Heart right ventricle (tissue), 16 donors: Measurements from ENCODE around the gene VASN. TPM values are rescaled to one million over a fixed set of nuclear protein-coding genes. Genes with fewer than 3 reads are reported as not detected.

Source experiments
- ATAC-seq, 8 donors: fragments of 200-7000 bp; cut with Tn5 transposase; one replicate each; pipeline ENCODE4 v1.9.1; 2020; ENCODE audit warnings: mild to moderate bottlenecking in 8 of 8, moderate library complexity in 8 of 8, moderate number of reproducible peaks in 1 of 8
- DNase-seq, 2 donors: peaks; one replicate each; pipeline ENCODE4 v3.0.0-alpha.2; 2020
- H3K27ac ChIP-seq, 10 donors: fragments of 200-600 bp; sonication (generic) in 2 of 10; one replicate each; pipeline versions ENCODE4 v1.5.0 to v1.8.0; 2020 to 2022; ENCODE audit warnings: mild to moderate bottlenecking in 3 of 10
- H3K27me3 ChIP-seq, 7 donors: fragments of 200-600 bp; one replicate each; pipeline ENCODE4 v1.8.0; 2021 to 2022; ENCODE audit warnings: mild to moderate bottlenecking in 2 of 7
- H3K36me3 ChIP-seq, 9 donors: fragments of 200-600 bp; sonication (generic) in 1 of 9; one replicate each; pipeline versions ENCODE4 v1.5.0 to v1.8.0; 2020 to 2022; ENCODE audit warnings: mild to moderate bottlenecking in 2 of 9
- H3K4me1 ChIP-seq, 9 donors: fragments of 200-600 bp; sonication (generic) in 1 of 9; one replicate each; pipeline versions ENCODE4 v1.5.0 to v1.8.0; 2020 to 2022; ENCODE audit warnings: mild to moderate bottlenecking in 4 of 9
- H3K4me3 ChIP-seq, 10 donors: fragments of 200-600 bp; sonication (generic) in 2 of 10; one replicate each; pipeline versions ENCODE4 v1.5.0 to v1.8.0; 2020 to 2022; ENCODE audit warnings: mild to moderate bottlenecking in 7 of 10, moderate library complexity in 2 of 10
- H3K9me3 ChIP-seq, 11 donors: fragments of 200-600 bp in 10 of 11; sonication (generic) in 2 of 11; one replicate each; pipeline versions ENCODE4 v1.5.0 to v1.8.0; 2013 to 2022; ENCODE audit warnings: mild to moderate bottlenecking in 2 of 11, control low read depth in 1 of 11, moderate library complexity in 1 of 11
- WGBS, 2 donors: extraction: QIAGEN DNeasy Blood & Tissue Kit; methylation state at CpG; one replicate each; pipeline ENCODE4 v1.1.7; 2013; ENCODE audit warnings: inconsistent platforms in 1 of 2; 5-methylcytosine and 5-hydroxymethylcytosine counted together
- intact Hi-C, 10 donors: fragments of 100-400 bp; cut with DNase I; formaldehyde crosslinking; loops; one replicate each; pipeline versions ENCODE4 v1.11.1 to v1.14.2; 2022
- polyA plus RNA-seq, 2 donors: library from polyadenylated mRNA; stranded (reverse); fragments of 200-250 nt; gene quantifications; one replicate each; pipeline ENCODE4 v1.2.3, GENCODE V29; 2013
- total RNA-seq, 10 donors: library from RNA; stranded (reverse); fragmentation: NEBNext Ultra II Directional in 3 of 10; extraction: Animal tissue kit (Norgen Biotek cat#: 25700) in 3 of 10; gene quantifications; one replicate each; pipeline versions ENCODE4 v1.2.1 to v1.2.4, GENCODE V29; 2021 to 2023
- TF ChIP-seq, protein P1 (sequence below), 9 donors: fragments of 200-600 bp; sonication (generic) in 2 of 9; IDR thresholded peaks; one replicate each; pipeline versions ENCODE4 v1.5.0 to v1.8.0; 2021 to 2022; ENCODE audit warnings: antibody characterized with exemption in 9 of 9, mild to moderate bottlenecking in 5 of 9, moderate library complexity in 1 of 9
- donor health status: Arrhythmogenic right ventricular cardiomyopathy.
- donor health status: ischemic (EF 13 %, LVEDD 7.1; RV severe dilation, severe dysfunction).
- donor health status: healthy with polysubstance abuse.
- donor health status: DM: no; HTN: yes; CAD: no.
- donor health status: DM: no; HTN: no; CAD: no.
- donor health status: ischemic (EF 25% LVEDD 6.9; RV normal size, moderate dysfunction).
- donor health status: ischemic (EF 25% LVEDD 5.7; RV mildly dilated, moderate dysfunction).
- donor health status: healthy.
- donor health status: DM: yes; HTN: yes; CAD: no.
- donor health status: Ischemic cardiomyopathy.
- donor health status: ischemic (EF 35%, LVEDD 5.7; RV mildly dilated, moderate dysfunction).
- donor health status: nonischemic (EF 11% LVEDD 7.7; RV severe dilation, severe dysfunction).
- donor health status: DM: yes; HTN: yes; CAD: no.
- donor health status: PGD.
- donor health status: ischemic (EF 29% LVEDD 5.4; RV normal size, mild dysfunction).
- donor health status: nonischemic (EF 23%, LVEDD 6.1; RV moderate dilation, normal function).

VASN gene
- total and polyA plus RNA-seq, 12 donors, result 3.1 to 27.9 (median 6.0) TPM

DNA sequence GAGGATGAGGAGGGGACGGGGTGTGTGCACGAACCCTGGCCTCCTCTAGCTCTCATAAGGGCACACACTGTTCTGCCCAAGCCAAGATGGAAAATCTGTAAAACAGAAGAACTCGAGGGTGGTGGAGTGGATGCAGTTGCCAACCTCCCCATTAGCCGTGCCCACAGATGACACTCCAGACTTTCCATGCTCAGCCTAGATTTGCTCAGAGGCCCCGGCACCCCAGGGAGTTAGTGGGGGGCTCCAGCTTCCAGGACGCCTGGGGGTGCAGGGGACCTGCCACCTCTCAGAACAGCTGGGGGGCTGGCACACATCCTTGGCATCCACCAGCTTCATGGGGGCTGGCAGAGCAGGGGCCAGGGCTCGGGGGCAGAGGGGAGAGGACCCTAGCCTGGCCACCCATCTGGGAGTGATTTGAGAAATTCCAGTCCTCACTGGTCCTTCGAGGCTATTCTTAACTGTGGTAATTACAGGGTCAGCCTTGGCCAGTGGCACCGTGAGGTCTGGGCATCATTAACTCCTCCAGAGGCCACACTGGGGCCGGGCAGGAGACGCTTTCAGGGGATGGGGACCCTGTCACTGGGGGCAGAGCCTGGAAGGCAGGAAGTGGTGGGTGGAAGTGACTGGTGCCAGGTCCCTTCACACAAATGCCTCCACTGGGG lies 14.3 kb downstream of the VASN start:
- Histone ChIP-seq H3K36me3 (peaks cover 0 to 100% (median 16%) of the 10 kb centered on the region in 9 donors), H3K9me3 (no peaks in the 10 kb centered on the region), H3K4me3 (no peak overlapping the region), H3K27me3 (no peaks in the 10 kb centered on the region), H3K4me1 (peaks cover 0 to 74% (median 25%) of the 10 kb centered on the region in 9 donors), H3K27ac (peak overlapping the region in 9 of 10 donors; percentile 4 to 74 (median 39))
- intact Hi-C loops, result no loop called here
- WGBS, 2 donors, result 77 to 79% methylated on average over 11 of the region's 11 CpGs
- DNase-seq (no peak), ATAC-seq (no peak)
- TF ChIP-seq, protein P1, sequence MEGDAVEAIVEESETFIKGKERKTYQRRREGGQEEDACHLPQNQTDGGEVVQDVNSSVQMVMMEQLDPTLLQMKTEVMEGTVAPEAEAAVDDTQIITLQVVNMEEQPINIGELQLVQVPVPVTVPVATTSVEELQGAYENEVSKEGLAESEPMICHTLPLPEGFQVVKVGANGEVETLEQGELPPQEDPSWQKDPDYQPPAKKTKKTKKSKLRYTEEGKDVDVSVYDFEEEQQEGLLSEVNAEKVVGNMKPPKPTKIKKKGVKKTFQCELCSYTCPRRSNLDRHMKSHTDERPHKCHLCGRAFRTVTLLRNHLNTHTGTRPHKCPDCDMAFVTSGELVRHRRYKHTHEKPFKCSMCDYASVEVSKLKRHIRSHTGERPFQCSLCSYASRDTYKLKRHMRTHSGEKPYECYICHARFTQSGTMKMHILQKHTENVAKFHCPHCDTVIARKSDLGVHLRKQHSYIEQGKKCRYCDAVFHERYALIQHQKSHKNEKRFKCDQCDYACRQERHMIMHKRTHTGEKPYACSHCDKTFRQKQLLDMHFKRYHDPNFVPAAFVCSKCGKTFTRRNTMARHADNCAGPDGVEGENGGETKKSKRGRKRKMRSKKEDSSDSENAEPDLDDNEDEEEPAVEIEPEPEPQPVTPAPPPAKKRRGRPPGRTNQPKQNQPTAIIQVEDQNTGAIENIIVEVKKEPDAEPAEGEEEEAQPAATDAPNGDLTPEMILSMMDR (IDR thresholded peaks at IDR 0.05), result no peak

- H3K9me3 ChIP-seq, result no peaks in the 10 kb centered on the region
- no peak overlapping the region for H3K4me3 ChIP-seq
- peak overlapping the region in 8 of 10 donors; percentile 13 to 81 (median 60) for H3K27ac ChIP-seq
- DNase-seq, result no peak
- H3K27me3 ChIP-seq, result no peaks in the 10 kb centered on the region
- ATAC-seq, result no peak
- TF ChIP-seq, protein P1 (IDR thresholded peaks at IDR 0.05), result no peak
- peaks cover 0 to 75% (median 25%) of the 10 kb centered on the region in 9 donors for H3K4me1 ChIP-seq
- intact Hi-C loops, result no loop called here
- H3K36me3 ChIP-seq, result peaks cover 0 to 100% (median 16%) of the 10 kb centered on the region in 9 donors
- WGBS, 2 donors, result 69 to 79% methylated on average over 8 of the region's 8 CpGs
Observed at GRCh38 chr16:4386451-4386805, 14.8 kb downstream of the VASN start.

DNA sequence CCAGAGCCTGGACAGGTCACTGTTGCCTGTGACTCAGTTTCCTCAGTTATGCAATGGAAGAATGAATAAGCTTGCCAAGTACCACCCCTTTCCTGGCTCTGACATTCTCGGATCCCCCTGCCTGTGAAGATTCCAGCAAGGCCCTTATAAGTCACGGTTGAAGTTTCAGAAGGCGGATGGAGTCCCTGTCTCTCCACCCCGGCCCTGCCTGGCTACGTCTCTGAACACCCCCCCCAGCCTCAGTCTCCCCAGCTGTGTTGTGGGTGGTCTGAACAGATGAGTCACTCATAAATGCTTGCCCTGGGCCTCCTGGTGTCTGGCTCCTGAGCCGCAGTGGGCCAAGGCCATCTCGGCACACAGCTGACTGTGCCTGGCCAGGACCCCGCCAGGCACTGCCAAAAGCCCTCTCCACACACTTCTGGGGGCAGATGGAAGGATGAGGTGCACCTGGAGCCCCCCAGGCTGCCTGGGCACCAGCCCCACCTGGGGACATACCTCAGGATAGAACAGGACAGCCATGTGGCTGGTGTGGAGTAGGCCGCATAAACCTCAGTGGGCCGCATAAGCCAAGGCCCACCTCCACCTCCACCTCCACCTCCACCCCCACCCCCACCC lies 15.4 kb downstream of the VASN start:
- TF ChIP-seq, protein P1 (IDR thresholded peaks at IDR 0.05), result no peak
- H3K9me3 ChIP-seq, result no peaks in the 10 kb centered on the region
- H3K36me3 ChIP-seq, result peaks cover 0 to 97% (median 11%) of the 10 kb centered on the region in 9 donors
- H3K27ac ChIP-seq, result peak overlapping the region in 9 of 10 donors; percentile 13 to 83 (median 70)
- intact Hi-C loops, result no loop called here
- WGBS, 2 donors, result 79 to 88% methylated on average over 10 of the region's 10 CpGs
- H3K27me3 ChIP-seq, result no peaks in the 10 kb centered on the region
- DNase-seq (no peak), ATAC-seq (peak in 1 of 8 donors; percentile 9)
- H3K4me1 ChIP-seq, result peaks cover 3 to 80% (median 25%) of the 10 kb centered on the region in 9 donors
- no peak overlapping the region for H3K4me3 ChIP-seq

DNA sequence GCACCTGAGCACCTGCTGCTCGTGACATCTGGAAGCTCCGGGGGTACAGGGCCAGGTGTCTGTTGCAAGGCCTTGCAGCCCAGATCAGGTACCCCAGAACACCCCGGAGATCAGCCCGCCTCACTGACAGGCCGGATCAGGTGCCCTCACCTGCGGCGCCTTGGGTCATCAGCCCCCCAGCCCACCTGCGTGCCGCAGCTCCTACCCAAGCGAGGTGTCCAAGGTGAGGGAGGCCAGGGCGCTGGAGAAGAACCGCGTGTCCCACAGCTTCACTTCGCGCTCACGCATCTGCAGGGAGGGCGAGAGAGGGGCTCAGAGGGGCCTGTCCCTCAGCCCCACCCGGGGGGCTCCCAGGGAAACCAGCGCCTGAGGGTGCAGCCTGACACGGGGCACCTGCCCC lies 16.1 kb downstream of the VASN start:
- ATAC-seq (no peak), DNase-seq (no peak)
- H3K4me1 ChIP-seq, result peaks cover 3 to 86% (median 32%) of the 10 kb centered on the region in 9 donors
- 90 to 93% methylated on average over 20 of the region's 20 CpGs for WGBS, 2 donors
- TF ChIP-seq, protein P1 (IDR thresholded peaks at IDR 0.05), result no peak
- no peaks in the 10 kb centered on the region for H3K9me3 ChIP-seq
- peaks cover 0 to 95% (median 4%) of the 10 kb centered on the region in 9 donors for H3K36me3 ChIP-seq
- no peaks in the 10 kb centered on the region for H3K27me3 ChIP-seq
- H3K27ac ChIP-seq, result peak overlapping the region in 9 of 10 donors; percentile 43 to 83 (median 74)
- intact Hi-C loops, result loop anchor here in 1 of 10 donors (2.0 kb wide), 1 partner anchor 13 kb away; no protein-coding TSS in a partner anchor
- H3K4me3 ChIP-seq, result no peak overlapping the region
